ENCODE results near the gene MIEF2.
A peak's percentile ranks its signal among the peaks of the same experiment; 100 is the strongest.
"Not testable (repeated sequence)": the region's sequence is repeated elsewhere in the genome, so short reads cannot be mapped to it uniquely, and the experiment has no call there.

Gene MIEF2

DNA sequence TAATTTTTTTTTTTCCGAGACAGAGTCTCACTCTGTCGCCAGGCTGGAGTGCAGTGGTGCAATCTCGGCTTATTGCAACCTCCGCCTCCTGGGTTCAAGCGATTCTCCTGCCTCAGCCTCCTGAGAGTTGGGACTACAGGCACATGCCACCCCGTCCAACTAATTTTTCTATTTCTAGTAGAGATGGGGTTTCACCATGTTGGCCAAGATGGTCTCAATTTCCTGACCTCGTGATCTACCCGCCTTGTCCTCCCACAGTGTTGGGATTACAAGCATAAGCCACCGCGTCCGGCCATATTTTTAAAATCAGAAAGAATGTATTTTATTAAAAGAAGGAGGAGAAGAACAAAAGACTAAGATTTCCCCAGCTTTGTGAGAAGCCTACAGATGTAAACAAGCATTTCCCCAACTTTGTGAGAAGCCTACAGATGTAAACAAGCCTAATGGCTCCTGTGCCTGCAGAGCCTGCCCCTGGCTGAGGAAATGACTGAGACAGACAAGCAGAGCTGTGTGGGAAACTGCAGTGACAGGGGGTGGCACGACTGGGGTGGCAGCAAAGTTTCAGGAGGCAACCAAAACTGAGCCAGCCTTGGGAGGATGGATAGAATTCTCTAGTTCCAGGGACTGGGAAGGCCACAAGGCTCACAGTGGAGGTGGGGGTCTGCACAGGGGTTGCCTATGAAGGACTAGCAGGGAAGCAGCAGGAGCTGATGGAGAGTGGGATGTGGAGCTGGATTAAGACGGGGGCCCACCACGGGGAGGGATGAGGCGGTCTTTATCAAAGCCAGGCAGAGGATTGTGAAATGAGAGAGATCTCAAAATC, 31.5 kb downstream of the MIEF2 start:
- Mint-ChIP-seq H3K4me1 (no peaks in the 10 kb centered on the region), H3K36me3 (peaks cover 9% of the 10 kb centered on the region), H3K9me3 (no peaks in the 10 kb centered on the region), H3K27ac (no peak overlapping the region), H3K27me3 (no peaks in the 10 kb centered on the region), H3K4me3 (no peak overlapping the region)

DNA sequence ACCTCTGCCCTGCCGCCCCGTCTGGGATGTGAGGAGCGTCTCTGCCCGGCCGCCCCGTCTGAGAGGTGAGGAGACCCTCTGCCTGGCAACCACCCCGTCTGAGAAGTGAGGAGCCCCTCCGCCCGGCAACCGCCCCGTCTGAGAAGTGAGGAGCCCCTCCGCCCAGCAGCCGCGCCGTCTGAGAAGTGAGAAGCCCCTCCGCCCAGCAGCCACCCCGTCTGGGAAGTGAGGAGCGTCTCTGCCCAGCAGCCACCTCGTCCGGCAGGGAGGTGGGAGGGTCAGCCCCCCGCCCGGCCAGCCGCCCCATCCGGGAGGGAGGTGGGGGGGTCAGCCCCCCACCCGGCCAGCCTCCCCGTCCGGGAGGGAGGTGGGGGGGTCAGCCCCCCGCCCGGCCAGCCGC, 37.6 kb downstream of the MIEF2 start:
- H3K9me3 Mint-ChIP-seq, H3K4me1 Mint-ChIP-seq, H3K27ac Mint-ChIP-seq, H3K27me3 Mint-ChIP-seq, H3K4me3 Mint-ChIP-seq: not testable (repeated sequence)
- peaks cover 16% of the 10 kb centered on the region for H3K36me3 Mint-ChIP-seq

DNA sequence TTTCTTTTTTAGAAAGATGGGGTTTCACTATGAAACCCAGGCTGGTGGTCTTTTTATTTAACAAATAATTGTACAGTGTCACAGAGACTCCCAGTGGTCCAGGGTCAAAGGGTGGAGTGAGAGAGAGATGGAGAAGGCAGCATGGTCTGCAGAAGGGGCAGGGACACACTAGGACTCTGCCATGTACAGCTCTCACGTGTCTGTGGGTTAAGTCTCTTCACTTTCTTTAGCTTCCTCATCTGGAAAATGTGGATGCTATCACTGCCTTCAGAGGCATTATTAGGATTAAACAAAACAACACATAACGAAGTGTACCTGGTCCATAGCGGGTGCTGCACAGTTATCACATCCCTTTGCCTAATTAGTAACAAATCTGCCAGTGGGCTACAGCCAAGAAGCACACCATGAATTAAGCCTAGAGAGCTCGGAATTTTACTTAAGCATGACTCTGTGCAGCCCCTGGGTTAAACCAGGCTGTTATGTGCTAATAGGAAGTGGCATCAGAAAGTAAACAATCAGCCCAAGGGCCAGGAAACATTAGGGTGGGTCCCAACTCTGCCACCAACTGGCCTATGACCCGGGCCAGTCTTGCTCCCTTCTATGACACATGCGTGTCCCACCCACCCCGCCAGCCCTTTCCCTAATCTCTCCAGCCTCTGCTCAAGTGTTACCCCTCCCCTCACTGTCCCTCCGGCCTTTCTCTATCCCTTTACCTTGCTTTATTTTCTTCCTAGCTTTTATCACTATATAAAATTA, 40.4 kb downstream of the MIEF2 start:
- Mint-ChIP-seq H3K4me3 (no peak overlapping the region), H3K36me3 (peaks cover 14% of the 10 kb centered on the region), H3K27me3 (no peaks in the 10 kb centered on the region), H3K4me1 (no peaks in the 10 kb centered on the region), H3K9me3 (no peaks in the 10 kb centered on the region), H3K27ac (no peak overlapping the region)

DNA sequence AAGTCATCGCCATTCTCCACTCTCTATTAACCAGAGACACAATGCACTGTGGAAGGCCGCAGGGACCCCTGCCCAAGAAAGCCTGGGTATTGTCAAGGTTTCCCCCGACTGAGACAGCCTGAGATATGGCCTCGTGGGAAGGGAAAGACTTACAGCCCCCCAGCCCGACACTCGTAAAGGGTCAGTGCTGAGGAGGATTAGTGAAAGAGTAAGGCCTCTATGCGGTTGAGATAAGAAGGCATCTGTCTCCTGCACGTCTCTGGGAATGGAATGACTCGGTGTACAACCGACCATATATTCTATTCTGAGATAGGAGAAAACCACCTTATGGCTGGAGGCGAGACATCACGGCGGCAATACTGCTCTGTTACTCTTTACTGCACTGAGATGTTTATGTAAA, 42.7 kb downstream of the MIEF2 start:
- peaks cover 15% of the 10 kb centered on the region for H3K36me3 Mint-ChIP-seq

DNA sequence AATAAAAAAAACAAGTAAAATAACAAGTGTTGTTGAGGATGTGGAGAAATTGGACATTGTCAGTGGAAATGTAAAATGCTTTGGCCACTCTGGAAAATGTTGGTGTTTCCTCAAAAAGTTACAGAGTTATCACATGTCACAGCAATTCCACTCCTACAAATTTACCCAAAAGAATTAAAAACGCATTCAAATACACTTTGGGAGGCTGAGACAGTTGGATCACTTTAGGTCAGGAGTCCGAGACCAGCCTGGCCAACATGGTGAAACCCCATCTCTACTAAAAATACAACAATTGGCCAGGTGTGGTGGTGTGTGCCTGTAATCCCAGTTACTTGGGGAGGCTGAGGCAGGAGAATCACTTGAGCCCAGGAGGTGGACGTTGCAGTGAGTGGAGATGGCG, 48.7 kb downstream of the MIEF2 start:
- Mint-ChIP-seq H3K27me3 (no peaks in the 10 kb centered on the region), H3K9me3 (no peaks in the 10 kb centered on the region), H3K4me3 (no peak overlapping the region), H3K27ac (no peak overlapping the region), H3K4me1 (peaks cover 30% of the 10 kb centered on the region), H3K36me3 (peaks cover 5% of the 10 kb centered on the region)

More for the DNA sequence above, 42.7 kb downstream of the MIEF2 start:
- not testable (repeated sequence) for H3K27me3 Mint-ChIP-seq, H3K9me3 Mint-ChIP-seq, H3K4me3 Mint-ChIP-seq, H3K27ac Mint-ChIP-seq, H3K4me1 Mint-ChIP-seq

DNA sequence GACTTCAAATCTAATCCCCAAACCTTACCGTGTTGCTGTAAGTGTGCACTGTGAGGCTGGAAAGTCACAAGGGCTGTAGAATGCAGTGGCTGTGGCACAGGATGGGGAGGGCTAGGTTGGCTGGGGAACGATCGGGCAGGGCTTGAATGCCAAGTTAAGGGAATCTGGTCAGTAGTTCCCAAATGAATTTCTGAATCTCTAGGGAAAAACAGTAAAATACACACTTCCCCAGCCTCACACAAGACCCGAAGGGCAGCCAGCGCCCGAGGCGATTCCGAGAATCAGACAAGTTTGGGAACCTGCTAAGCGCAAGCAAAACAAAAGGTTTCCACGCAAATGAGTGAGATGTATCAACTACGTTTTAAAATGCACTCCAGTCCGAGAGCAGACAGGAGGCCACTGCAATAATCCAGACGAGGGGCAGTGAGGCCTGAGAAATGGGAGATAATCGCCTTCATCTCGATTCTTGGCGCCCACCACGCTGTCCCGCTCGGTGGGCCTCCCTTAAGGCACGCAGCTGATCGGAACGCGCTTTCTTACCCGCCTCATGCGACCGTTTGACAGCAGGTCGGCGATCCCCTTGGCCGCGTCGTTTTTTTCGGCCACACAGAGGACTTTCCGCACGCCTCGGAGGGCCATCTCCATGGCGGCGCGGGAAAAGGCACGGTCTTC, 53.7 kb downstream of the MIEF2 start:
- H3K27me3 Mint-ChIP-seq: no peaks in the 10 kb centered on the region
- peaks cover 63% of the 10 kb centered on the region for H3K4me1 Mint-ChIP-seq
- H3K9me3 Mint-ChIP-seq: no peaks in the 10 kb centered on the region
- peaks cover 9% of the 10 kb centered on the region for H3K36me3 Mint-ChIP-seq
- H3K27ac Mint-ChIP-seq: peak overlapping the region; percentile 99
- peak overlapping the region; percentile 91 for H3K4me3 Mint-ChIP-seq

DNA sequence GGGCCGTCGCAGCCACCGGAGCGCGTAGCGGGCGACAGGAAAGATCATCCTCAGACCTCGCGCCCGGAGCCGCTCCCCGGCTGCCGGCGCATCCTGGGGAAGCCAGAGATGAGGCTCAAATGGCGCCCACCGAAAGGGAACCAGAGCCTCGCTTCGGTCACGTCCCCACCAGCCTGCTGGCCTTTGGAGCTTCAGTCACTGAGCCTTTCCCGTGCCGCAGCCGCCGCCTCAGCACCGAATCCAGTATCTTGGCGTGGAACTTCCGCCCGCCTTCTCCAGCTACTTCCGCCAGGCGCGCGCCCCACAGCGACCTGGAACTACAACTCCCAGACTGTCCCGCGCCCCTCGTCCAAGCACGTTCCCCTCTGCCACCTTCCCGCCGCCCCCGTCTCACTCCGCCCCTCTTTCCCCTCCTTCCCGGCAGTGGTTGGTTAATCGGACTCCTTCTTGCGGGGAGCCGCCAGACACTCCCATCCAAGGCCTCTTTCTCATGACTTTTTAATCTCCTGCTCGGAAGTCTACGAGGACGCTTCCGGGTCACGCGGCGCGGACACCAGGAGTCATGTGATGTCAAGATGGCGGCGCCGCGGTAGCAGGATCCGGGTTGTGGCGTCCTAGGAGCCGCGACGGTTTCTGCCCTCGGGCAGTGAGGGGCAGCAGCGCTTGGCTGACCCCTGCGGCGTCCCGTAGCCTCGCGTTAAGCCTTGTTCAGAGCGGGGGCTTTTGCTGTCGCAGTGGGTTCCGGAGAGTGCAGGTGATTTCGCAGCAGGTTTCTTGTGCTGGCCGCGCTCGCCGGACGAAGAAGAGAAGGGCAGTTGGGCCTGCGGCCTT, 54.5 kb downstream of the MIEF2 start, which contains the start of the genes SMCR8 and TOP3A:
TSS of gene SMCR8 (plus strand) at position 563 of the 831 bp plus-strand sequence. CDS start 497 bp downstream, outside the sequence.
TSS of gene TOP3A (minus strand) at position 264 of the 831 bp plus-strand sequence. CDS start at position 48, 216 bp downstream.
- Mint-ChIP-seq H3K27ac (peak within 1 kb of the TSS; percentile 99), H3K27me3 (no peaks in the 10 kb centered on the region), H3K36me3 (peaks cover 9% of the 10 kb centered on the region), H3K4me3 (peak within 1 kb of the TSS; percentile 91), H3K4me1 (peaks cover 70% of the 10 kb centered on the region), H3K9me3 (no peaks in the 10 kb centered on the region)

DNA sequence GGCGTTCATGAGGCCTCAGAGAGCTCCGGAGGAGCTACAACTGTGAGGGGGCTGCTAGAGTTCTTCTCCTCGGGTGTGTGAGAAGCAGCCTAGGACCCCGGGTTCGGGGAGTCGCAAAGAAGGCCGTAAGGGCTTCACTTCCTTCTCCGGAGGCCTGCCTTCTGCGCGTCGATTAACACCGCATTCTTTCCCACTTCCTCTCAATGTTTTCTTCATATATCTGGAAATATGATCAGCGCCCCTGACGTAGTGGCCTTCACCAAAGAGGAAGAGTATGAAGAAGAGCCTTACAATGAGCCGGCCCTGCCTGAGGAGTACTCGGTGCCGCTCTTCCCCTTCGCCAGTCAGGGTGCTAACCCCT, 55.1 kb downstream of the MIEF2 start:
- Mint-ChIP-seq H3K4me3 (peak overlapping the region; percentile 91), H3K4me1 (peaks cover 72% of the 10 kb centered on the region), H3K9me3 (no peaks in the 10 kb centered on the region), H3K27me3 (no peaks in the 10 kb centered on the region), H3K36me3 (peaks cover 7% of the 10 kb centered on the region), H3K27ac (peak overlapping the region; percentile 99)

DNA sequence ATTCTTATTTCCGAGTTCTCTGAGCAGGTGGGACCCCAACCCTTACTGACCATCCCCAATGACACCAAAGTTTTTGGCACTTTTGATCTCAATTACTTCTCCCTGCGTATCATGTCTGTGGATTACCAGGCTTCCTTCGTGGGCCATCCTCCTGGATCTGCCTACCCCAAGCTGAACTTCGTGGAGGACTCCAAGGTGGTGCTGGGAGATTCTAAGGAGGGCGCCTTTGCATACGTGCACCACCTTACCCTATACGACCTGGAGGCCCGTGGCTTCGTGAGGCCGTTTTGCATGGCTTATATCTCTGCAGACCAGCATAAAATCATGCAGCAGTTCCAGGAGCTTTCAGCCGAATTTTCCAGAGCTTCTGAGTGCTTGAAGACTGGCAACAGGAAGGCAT, 55.5 kb downstream of the MIEF2 start:
- no peaks in the 10 kb centered on the region for H3K9me3 Mint-ChIP-seq
- H3K27me3 Mint-ChIP-seq: no peaks in the 10 kb centered on the region
- no peak overlapping the region for H3K27ac Mint-ChIP-seq
- peaks cover 74% of the 10 kb centered on the region for H3K4me1 Mint-ChIP-seq
- peaks cover 7% of the 10 kb centered on the region for H3K36me3 Mint-ChIP-seq
- H3K4me3 Mint-ChIP-seq: peak overlapping the region; percentile 91
